ENCODE data around the gene ZNF581.

The ZNF581 gene

DNA sequence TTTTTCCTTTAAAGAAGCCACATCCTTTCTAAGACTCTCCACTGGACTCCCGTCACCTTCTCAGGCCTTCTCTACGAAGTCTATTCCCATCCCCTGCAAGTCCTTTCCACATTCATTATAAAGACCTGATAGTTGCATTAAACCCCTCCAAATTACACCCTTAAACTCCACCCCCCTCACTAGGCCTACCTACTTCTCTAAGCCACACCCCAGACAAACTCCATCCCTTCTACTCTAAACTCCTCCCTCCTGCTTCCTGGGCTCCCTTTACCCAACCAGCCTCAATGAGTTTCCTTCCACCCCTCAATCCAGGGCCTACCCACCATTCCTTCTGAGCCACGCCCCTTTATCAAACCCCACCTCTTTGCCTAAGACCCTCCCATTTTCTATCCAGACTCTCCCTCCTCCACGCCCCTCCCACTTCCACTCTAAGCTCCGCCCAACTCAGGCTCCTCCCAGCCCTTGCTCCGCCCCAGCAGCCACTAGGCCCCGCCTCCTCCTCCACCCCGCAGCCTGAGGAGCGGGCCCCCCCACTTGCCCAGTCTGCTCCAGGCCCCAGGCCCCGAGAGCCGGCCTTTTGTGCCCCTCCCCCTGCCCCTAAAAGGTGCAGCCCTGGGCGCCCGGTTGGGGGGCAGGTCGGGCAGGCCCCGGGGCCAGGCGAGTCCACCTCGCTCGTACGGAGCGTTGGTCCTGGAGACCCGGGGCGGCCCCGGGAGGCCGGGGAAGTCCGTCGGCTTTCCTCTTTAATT lies 44.6 kb upstream of the ZNF581 start:
- TF ChIP-seq TCF12 (IDR thresholded peaks at IDR 0.05; ENCODE audit: low read depth) (no peak), TAF1 (IDR thresholded peaks at IDR 0.05; ENCODE audit: low read depth) (peak; percentile 71; the same call in 1 of the 2 replicates)
- TF ChIP-seq, protein P1, sequence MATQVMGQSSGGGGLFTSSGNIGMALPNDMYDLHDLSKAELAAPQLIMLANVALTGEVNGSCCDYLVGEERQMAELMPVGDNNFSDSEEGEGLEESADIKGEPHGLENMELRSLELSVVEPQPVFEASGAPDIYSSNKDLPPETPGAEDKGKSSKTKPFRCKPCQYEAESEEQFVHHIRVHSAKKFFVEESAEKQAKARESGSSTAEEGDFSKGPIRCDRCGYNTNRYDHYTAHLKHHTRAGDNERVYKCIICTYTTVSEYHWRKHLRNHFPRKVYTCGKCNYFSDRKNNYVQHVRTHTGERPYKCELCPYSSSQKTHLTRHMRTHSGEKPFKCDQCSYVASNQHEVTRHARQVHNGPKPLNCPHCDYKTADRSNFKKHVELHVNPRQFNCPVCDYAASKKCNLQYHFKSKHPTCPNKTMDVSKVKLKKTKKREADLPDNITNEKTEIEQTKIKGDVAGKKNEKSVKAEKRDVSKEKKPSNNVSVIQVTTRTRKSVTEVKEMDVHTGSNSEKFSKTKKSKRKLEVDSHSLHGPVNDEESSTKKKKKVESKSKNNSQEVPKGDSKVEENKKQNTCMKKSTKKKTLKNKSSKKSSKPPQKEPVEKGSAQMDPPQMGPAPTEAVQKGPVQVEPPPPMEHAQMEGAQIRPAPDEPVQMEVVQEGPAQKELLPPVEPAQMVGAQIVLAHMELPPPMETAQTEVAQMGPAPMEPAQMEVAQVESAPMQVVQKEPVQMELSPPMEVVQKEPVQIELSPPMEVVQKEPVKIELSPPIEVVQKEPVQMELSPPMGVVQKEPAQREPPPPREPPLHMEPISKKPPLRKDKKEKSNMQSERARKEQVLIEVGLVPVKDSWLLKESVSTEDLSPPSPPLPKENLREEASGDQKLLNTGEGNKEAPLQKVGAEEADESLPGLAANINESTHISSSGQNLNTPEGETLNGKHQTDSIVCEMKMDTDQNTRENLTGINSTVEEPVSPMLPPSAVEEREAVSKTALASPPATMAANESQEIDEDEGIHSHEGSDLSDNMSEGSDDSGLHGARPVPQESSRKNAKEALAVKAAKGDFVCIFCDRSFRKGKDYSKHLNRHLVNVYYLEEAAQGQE (IDR thresholded peaks at IDR 0.05; ENCODE audit: low read depth) = no peak

DNA sequence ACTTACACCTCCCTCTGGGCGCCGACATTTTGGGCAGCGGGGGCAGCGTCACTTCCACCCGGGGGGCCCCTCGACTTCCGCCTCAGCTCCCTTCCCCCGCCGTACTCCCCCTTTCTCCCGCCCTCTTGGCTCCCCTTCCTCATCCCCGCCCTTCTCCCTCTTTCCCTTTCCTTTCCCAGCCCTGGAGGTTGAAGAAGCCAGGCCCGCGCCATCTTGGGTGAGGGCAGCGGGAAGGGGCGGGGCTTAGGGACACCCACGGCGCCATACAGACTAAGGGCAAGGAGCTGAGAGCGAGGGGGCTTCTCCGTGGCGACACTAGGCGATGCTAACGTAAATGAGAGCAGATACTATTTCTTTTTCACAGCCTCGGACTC lies 44.0 kb upstream of the ZNF581 start, which contains the start of gene FIZ1:
Gene FIZ1, minus strand, starts transcription at position 50 of the 374 bp plus-strand sequence. CDS start 1,652 bp downstream, outside the sequence.
- peak; percentile 55; the same call in 1 of the 2 replicates for TF ChIP-seq ZBTB7A (IDR thresholded peaks at IDR 0.05; ENCODE audit: low read depth)
- no peak for TF ChIP-seq TEAD4 (IDR thresholded peaks at IDR 0.05)
- TF ChIP-seq RAD21 (IDR thresholded peaks at IDR 0.05; ENCODE audit: low read depth) = no peak
- TF ChIP-seq EGR1 (IDR thresholded peaks at IDR 0.05) = peak; percentile 83
- peak; percentile 77 for TF ChIP-seq NFIC (IDR thresholded peaks at IDR 0.05)
- no peak for TF ChIP-seq FOXM1 (IDR thresholded peaks at IDR 0.05; ENCODE audit: borderline replicate concordance, low read depth)
- no peak for TF ChIP-seq CEBPB (IDR thresholded peaks at IDR 0.05)
- TF ChIP-seq, protein P1 (IDR thresholded peaks at IDR 0.05; ENCODE audit: low read depth) = no peak
- TF ChIP-seq, protein P2, sequence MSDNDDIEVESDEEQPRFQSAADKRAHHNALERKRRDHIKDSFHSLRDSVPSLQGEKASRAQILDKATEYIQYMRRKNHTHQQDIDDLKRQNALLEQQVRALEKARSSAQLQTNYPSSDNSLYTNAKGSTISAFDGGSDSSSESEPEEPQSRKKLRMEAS (IDR thresholded peaks at IDR 0.05) = no peak
- peak; percentile 71; the same call in 1 of the 2 replicates for TF ChIP-seq TCF12 (IDR thresholded peaks at IDR 0.05; ENCODE audit: low read depth)
- TF ChIP-seq YY1 (IDR thresholded peaks at IDR 0.05; ENCODE audit: low read depth) = peak; percentile 93; the same call in 1 of the 2 replicates
- no peak for TF ChIP-seq EP300 (IDR thresholded peaks at IDR 0.05; ENCODE audit: borderline replicate concordance)
- peak; percentile 78 for TF ChIP-seq CREB1 (IDR thresholded peaks at IDR 0.05; ENCODE audit: low read depth)
- TF ChIP-seq, protein P3, sequence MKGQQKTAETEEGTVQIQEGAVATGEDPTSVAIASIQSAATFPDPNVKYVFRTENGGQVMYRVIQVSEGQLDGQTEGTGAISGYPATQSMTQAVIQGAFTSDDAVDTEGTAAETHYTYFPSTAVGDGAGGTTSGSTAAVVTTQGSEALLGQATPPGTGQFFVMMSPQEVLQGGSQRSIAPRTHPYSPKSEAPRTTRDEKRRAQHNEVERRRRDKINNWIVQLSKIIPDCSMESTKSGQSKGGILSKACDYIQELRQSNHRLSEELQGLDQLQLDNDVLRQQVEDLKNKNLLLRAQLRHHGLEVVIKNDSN (IDR thresholded peaks at IDR 0.05) = no peak
- TF ChIP-seq TAF1 (IDR thresholded peaks at IDR 0.05; ENCODE audit: low read depth) = peak; percentile 14; the same call in 1 of the 2 replicates

DNA sequence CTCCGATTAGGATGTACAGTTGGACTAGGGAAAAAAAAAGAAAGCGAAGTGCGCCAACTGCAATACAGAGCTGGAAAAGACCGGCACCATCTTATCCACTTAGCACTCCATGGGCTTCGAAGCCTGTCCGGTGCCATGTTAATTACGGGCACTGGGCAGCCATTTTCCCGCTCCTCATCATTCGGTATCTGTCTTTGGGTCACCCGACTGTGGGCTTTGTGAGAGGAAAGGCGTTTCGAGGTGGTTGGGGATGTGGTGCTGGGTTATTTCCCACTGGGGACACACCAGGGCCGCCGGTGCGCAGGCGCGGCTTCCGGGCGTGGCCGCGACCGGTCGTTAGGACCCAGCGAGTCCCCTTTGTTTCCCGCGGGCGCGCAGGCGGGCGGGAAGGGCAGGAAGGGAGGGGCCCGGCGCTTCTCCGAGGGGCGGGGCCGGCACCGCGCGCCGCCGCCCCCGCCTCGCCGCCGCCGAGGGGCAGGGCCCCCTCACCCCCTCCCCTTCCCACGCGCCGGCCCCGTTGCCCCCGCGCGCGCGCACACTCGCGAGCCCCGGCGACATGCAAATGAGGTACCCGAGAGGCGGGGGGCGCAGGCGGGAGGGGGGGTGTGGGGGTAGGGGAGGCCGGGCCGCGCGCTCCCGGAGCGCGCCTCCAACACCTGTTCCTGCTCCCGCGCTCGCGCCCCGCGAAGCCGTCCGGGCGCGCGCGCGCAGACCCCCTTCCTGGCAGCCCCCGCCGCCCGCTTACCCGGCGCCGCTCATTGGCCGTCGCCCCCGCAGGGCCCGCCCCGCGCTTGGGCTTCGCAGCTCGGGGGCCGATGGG lies 43.4 kb upstream of the ZNF581 start, which contains the start of gene ZNF524:
Gene ZNF524, plus strand, starts transcription at position 447 of the 820 bp plus-strand sequence. CDS start 1,825 bp downstream, outside the sequence.
- peak; percentile 97 for TF ChIP-seq YY1 (IDR thresholded peaks at IDR 0.05; ENCODE audit: low read depth)
- TF ChIP-seq, protein P3 (IDR thresholded peaks at IDR 0.05) = no peak
- TF ChIP-seq ZBTB7A (IDR thresholded peaks at IDR 0.05; ENCODE audit: low read depth) = peak; percentile 90
- TF ChIP-seq NFIC (IDR thresholded peaks at IDR 0.05) = no peak
- TF ChIP-seq TEAD4 (IDR thresholded peaks at IDR 0.05) = no peak
- 0 out of 2 replicates have a peak, but pooled peaks have one; percentile 24 for TF ChIP-seq TCF12 (IDR thresholded peaks at IDR 0.05; ENCODE audit: low read depth)
- no peak for TF ChIP-seq CEBPB (IDR thresholded peaks at IDR 0.05)
- peak; percentile 55 for TF ChIP-seq TAF1 (IDR thresholded peaks at IDR 0.05; ENCODE audit: low read depth)
- TF ChIP-seq, protein P2 (IDR thresholded peaks at IDR 0.05) = peak; percentile 48
- TF ChIP-seq EP300 (IDR thresholded peaks at IDR 0.05; ENCODE audit: borderline replicate concordance) = no peak
- no peak for TF ChIP-seq RAD21 (IDR thresholded peaks at IDR 0.05; ENCODE audit: low read depth)
- TF ChIP-seq FOXM1 (IDR thresholded peaks at IDR 0.05; ENCODE audit: borderline replicate concordance, low read depth) = no peak
- TF ChIP-seq CREB1 (IDR thresholded peaks at IDR 0.05; ENCODE audit: low read depth) = no peak
- TF ChIP-seq EGR1 (IDR thresholded peaks at IDR 0.05) = peak; percentile 80
- TF ChIP-seq, protein P1 (IDR thresholded peaks at IDR 0.05; ENCODE audit: low read depth) = no peak

Data from Ishikawa (cell line).